ENCODE data around the gene KCNT2. TPM values are rescaled to one million over a fixed set of nuclear protein-coding genes. Genes with fewer than 3 reads are reported as not detected.
"Not testable (repeated sequence)": the region's sequence is repeated elsewhere in the genome, so short reads cannot be mapped to it uniquely, and the experiment has no call there.

KCNT2 gene
- total RNA-seq, 1 donor from 2014 or later, result 5.9 TPM

GRCh38 chr1:196531737-196532524 lies 76.3 kb downstream of the KCNT2 start:
- Histone ChIP-seq H3K4me3 (ENCODE audit: insufficient read depth, low read depth, low read length) (no peak overlapping the region), H4K20me1 (ENCODE audit: insufficient read depth, low read length) (no peaks in the 10 kb centered on the region), H3K9me3 (ENCODE audit: insufficient read depth, low read depth, low read length) (peaks cover 9% of the 10 kb centered on the region), H3K27ac (ENCODE audit: low read depth, low read length) (no peak overlapping the region), H3K36me3 (ENCODE audit: insufficient read depth, low read length) (no peaks in the 10 kb centered on the region), H3K4me2 (ENCODE audit: low read length) (no peak overlapping the region), H3K79me2 (ENCODE audit: insufficient read depth, low read length) (no peaks in the 10 kb centered on the region), H3K27me3 (ENCODE audit: insufficient read depth, low read length) (no peaks in the 10 kb centered on the region), H3K4me1 (ENCODE audit: insufficient read depth, low read length) (no peaks in the 10 kb centered on the region), H3K9ac (ENCODE audit: low read length) (no peak overlapping the region), H2AFZ (ENCODE audit: low read depth, low read length) (no peak overlapping the region)
- DNase-seq (ENCODE audit: low read depth) (no peak), FAIRE-seq (no peak)
- H3K9me3 Mint-ChIP-seq (ENCODE audit: unreplicated experiment), result peaks cover 5% of the 10 kb centered on the region
- no peaks in the 10 kb centered on the region for H3K27me3 Mint-ChIP-seq (ENCODE audit: low read depth, unreplicated experiment)
- no peaks in the 10 kb centered on the region for H3K36me3 Mint-ChIP-seq (ENCODE audit: low read depth, unreplicated experiment)
- H3K4me1 Mint-ChIP-seq (ENCODE audit: low read depth, unreplicated experiment), result peaks cover 2% of the 10 kb centered on the region
- no peak overlapping the region for H3K4me3 Mint-ChIP-seq (ENCODE audit: unreplicated experiment)
- H3K27ac Mint-ChIP-seq (ENCODE audit: unreplicated experiment), result no peak overlapping the region
- TF ChIP-seq CTCF (IDR thresholded peaks at IDR 0.05; ENCODE audit: insufficient read depth, low read depth, low read length), result no peak

- Mint-ChIP-seq H3K4me1 (ENCODE audit: low read depth, unreplicated experiment) (no peaks in the 10 kb centered on the region), H3K27me3 (ENCODE audit: low read depth, unreplicated experiment) (no peaks in the 10 kb centered on the region), H3K9me3 (ENCODE audit: unreplicated experiment) (peaks cover 2% of the 10 kb centered on the region), H3K36me3 (ENCODE audit: low read depth, unreplicated experiment) (peaks cover 5% of the 10 kb centered on the region), H3K4me3 (ENCODE audit: unreplicated experiment) (no peak overlapping the region), H3K27ac (ENCODE audit: unreplicated experiment) (no peak overlapping the region)
- Histone ChIP-seq H3K36me3 (ENCODE audit: insufficient read depth, low read length) (no peaks in the 10 kb centered on the region), H4K20me1 (ENCODE audit: insufficient read depth, low read length) (no peaks in the 10 kb centered on the region), H3K27me3 (ENCODE audit: insufficient read depth, low read length) (no peaks in the 10 kb centered on the region), H2AFZ (ENCODE audit: low read depth, low read length) (no peak overlapping the region), H3K27ac (ENCODE audit: low read depth, low read length) (no peak overlapping the region), H3K9ac (ENCODE audit: low read length) (no peak overlapping the region), H3K79me2 (ENCODE audit: insufficient read depth, low read length) (no peaks in the 10 kb centered on the region), H3K4me2 (ENCODE audit: low read length) (no peak overlapping the region), H3K4me1 (ENCODE audit: insufficient read depth, low read length) (no peaks in the 10 kb centered on the region), H3K9me3 (ENCODE audit: insufficient read depth, low read depth, low read length) (no peaks in the 10 kb centered on the region), H3K4me3 (ENCODE audit: insufficient read depth, low read depth, low read length) (no peak overlapping the region)
- FAIRE-seq (no peak), DNase-seq (ENCODE audit: low read depth) (no peak)
- TF ChIP-seq CTCF (IDR thresholded peaks at IDR 0.05; ENCODE audit: insufficient read depth, low read depth, low read length), result no peak
- TF ChIP-seq EZH2 (IDR thresholded peaks at IDR 0.05; ENCODE audit: insufficient read depth, low read length), result no peak
Measured at GRCh38 chr1:196527919-196528318, 80.3 kb downstream of the KCNT2 start.

GRCh38 chr1:196522574-196523345 lies 85.5 kb downstream of the KCNT2 start:
- H3K27ac ChIP-seq (ENCODE audit: low read depth, low read length); H3K27me3 Mint-ChIP-seq (ENCODE audit: low read depth, unreplicated experiment); H3K27me3 ChIP-seq (ENCODE audit: insufficient read depth, low read length); H3K4me1 ChIP-seq (ENCODE audit: insufficient read depth, low read length); DNase-seq (ENCODE audit: low read depth); H3K9me3 ChIP-seq (ENCODE audit: insufficient read depth, low read depth, low read length); H3K4me3 Mint-ChIP-seq (ENCODE audit: unreplicated experiment); H3K4me3 ChIP-seq (ENCODE audit: insufficient read depth, low read depth, low read length); H3K9me3 Mint-ChIP-seq (ENCODE audit: unreplicated experiment); H3K36me3 Mint-ChIP-seq (ENCODE audit: low read depth, unreplicated experiment); H3K36me3 ChIP-seq (ENCODE audit: insufficient read depth, low read length); FAIRE-seq; H3K27ac Mint-ChIP-seq (ENCODE audit: unreplicated experiment); H4K20me1 ChIP-seq (ENCODE audit: insufficient read depth, low read length); H3K4me1 Mint-ChIP-seq (ENCODE audit: low read depth, unreplicated experiment); H3K4me2 ChIP-seq (ENCODE audit: low read length); H3K9ac ChIP-seq (ENCODE audit: low read length); H3K79me2 ChIP-seq (ENCODE audit: insufficient read depth, low read length); H2AFZ ChIP-seq (ENCODE audit: low read depth, low read length): not testable (repeated sequence)
